Gastroesophageal sphincter (tissue), 3 donors: ENCODE data around the gene NXPH4.

Experiments used
- CTCF ChIP-seq, 4 experiments: fragments of 200-600 bp in 2 of 4; fragments of 450-650 bp in 2 of 4; sonication (generic) in 1 of 4; IDR thresholded peaks; one replicate each; pipeline ENCODE4 v1.5.1; 2017 to 2019; ENCODE audit warnings: antibody characterized with exemption in 4 of 4, mild to moderate bottlenecking in 2 of 4, moderate library complexity in 2 of 4
- EP300 ChIP-seq: sonication (generic); formaldehyde crosslinking; IDR thresholded peaks from one replicate; pipeline ENCODE4 v1.6.1; 2017; ENCODE audit warnings: antibody characterized with exemption, mild to moderate bottlenecking

GRCh38 chr12:57171668-57172067 lies 44.9 kb upstream of the NXPH4 start:
- TF ChIP-seq CTCF (IDR thresholded peaks at IDR 0.05) (no peak), EP300 (no peak)
